ENCODE measurements around the gene CAMK1D.
"Not testable (repeated sequence)": the region's sequence is repeated elsewhere in the genome, so short reads cannot be mapped to it uniquely, and the experiment has no call there.

The CAMK1D gene

DNA sequence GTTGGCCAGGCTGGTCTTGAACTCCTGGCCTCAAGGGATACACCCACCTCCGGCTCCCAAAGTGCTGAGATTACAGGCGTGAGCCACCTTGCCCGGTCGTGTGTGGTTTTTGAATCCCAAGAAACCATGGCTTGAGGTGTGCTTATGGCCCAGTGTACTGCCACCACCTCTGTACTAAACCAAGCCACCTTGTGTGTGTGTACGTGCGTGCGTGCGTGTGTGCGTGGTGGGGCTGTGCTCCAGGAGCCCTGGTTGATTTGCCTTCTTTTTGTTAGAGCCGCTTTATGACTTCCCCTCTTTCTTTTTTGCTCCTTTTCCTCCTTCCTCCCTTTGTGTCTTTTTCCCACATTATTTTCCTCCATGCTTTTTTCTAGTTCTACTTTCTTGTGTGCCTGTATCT is 121.4 kb downstream of the CAMK1D start:
- DNase-seq (ENCODE audit: low read depth) = no peak

DNA sequence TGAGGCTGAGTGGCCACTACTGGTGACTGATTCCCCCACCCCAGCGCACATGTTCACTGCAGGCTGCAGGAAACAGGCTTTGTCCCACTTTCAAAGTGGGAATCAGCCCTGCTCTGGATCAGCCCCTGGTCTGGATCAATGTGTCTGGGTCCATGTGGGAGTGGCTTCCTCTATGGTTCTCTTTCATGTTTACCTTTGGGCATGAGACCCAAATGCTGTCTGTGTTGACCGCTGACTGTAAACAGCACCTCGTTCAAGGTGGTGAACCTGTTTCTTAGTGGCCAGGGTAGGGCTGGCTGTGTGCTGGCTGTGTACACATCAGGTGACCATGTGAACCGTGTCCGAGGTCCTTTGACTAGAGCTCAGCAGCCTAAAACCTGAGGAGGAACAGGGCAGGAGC is 121.8 kb downstream of the CAMK1D start:
- DNase-seq (ENCODE audit: low read depth) = no peak

DNA sequence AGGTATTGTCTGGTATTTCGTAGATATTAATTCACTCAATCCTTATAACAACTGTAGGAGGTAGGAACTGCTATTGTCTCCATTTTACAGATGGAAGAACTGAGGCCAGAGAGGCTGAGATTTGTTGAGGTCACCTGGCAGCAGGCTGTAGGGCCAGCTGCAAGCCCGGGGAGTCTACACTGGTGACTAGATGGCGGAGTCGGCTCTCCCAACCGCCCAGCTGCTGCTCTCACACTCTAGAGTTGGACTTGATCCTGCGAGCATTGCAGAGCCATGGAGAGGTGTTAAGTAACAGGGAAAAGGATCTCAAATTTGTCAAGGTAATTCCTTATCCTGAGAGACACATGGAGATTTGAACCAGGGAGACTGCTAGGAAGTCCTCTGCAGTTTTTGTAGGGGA is 124.1 kb downstream of the CAMK1D start:
- no peak for DNase-seq (ENCODE audit: low read depth)

DNA sequence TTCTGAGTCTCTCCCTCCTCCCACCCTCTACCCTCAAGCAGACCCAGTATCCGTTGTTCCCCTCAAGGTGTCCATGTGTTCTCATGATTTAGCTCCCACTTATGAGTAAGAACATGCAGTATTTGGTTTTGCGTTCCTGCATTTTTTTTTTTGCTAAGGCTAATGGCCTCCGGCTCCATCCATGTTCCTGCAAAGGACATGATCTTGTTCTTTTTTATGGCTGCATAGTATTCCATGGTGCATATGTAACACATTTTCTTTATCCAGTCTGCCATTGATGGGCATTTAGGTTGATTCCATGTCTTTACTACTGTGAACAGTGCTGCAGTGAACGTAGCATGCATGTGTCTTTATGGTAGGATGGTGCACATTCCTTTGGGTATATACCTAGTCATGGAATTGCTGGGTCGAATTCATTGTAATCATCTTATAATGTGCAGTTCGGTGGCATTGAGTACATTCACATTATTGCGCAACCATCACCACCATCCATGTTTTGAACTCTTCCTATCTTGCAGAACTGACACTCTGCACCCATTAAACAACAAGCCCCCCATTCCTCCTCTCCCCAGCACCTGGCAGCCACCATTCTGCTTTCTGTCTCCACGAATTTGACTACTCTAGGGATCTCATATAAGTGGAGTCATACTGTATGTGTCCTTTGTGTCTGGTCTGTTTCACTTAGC is 125.5 kb downstream of the CAMK1D start:
- DNase-seq (ENCODE audit: low read depth) = no peak

DNA sequence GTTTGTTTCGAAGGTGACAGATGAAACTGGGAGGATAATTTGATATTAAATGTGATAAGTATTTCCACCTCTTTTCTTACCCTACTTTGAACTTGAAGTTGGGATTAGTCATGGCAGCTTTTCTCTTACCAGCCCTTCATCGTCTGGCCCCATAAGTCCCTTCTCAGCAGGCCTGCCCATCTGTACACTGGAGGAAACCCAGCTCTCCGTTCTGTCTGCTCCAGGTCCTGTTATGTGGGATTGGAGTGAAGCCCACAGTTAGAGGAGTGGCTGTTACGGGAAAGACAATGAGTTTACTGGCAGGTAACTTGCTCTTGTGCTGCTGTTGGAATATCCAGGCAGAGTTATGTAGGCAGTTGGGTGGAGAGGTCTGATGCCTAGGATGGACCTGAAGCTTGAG is 127.3 kb downstream of the CAMK1D start:
- no peak for DNase-seq (ENCODE audit: low read depth)

DNA sequence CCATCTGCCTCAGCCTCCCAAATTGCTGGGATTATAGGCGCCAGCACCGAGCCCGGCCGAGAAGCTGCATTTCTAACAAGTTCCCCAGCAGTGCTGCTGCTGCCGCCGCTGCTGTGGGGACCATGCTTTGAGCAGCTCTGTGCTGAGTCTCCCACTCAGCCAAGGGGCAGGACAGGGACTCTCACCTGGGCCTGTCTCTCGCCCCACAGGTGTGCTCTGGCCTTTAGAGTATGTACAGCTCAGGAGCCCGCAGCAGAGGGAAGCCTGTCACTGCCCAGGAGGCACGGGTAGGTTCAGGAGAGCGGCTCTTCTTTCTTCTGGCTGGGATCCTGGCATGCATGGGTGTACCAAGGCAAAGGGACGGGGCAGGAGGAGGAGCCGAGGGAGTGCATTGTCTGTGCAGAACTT is 130.1 kb downstream of the CAMK1D start:
- no peak for DNase-seq (ENCODE audit: low read depth)

DNA sequence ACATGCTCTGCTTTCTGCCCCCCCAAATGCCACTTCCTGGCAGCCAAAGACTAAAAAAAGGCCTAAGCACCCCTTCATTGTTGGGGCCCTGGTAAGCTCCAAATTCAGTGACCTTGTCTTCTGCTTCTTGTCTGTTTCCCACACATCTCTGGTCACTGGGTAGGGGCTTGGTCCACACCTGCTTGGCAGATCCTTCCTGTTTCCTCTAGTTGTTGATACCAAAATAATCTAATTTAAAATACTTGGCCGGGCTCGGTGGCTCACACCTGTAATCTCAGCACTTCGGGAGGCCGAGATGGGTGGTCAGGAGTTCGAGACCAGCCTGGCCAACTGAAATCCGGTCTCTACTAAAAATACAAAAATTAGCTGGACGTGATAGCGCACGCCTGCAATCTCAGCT is 130.6 kb downstream of the CAMK1D start:
- DNase-seq (ENCODE audit: low read depth) = no peak

DNA sequence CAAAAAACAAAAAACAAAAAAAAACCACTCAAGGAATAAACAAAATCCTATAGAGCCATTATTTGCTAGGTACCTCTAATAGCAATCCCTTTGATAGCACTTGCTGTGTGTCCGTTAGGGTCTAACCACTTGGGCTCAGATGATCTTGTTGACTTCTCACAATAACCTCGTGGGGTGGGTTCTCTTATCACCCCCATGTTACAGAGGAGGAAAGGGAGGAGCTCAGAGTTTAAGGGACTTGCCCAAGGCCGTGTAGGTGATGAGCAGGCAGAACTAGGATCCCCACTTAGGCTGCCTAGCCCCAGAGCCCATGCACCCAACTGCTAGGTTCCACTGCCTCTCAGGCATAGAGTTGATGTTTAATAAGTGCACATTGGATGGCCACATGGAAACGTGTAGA is 131.1 kb downstream of the CAMK1D start:
- DNase-seq (ENCODE audit: low read depth) = no peak

DNA sequence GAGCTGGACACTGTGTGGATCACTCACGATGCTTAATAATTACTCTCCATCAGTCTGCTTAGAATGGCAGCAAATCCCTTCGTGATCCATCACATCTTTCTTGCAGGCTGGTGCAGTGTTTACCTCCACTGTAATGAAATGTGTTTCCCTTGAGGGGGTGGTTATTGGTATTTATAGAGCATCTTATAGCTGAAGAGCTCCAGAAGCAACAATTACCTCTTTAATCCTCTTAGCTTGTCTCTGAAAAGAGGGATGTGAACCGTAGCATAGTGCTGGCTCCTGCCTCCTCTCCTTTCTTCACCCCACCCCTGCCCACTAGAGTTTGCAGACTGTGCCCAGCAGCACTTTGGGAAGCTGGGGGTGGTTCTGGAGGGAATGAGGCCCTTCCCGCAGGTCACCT is 132.6 kb downstream of the CAMK1D start:
- DNase-seq (ENCODE audit: low read depth) = no peak

DNA sequence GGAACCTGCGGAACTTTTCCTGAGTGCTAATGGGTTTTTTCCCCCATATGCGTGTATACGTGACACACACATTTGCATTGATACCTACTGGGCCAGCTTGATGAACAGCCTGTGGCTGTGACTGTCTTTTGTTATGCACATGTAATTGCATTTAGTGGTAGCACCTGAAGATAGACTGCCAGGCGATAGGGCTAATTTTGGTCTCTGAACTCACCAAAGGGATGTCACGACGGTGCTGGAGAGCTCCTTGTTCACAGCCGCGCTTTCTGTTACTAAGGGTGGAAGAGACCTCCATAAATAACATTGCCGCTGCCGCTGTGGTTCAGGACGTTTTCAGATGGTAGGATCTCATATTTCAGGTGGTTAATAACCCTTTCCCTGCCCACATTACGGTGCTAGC is 133.2 kb downstream of the CAMK1D start:
- DNase-seq (ENCODE audit: low read depth) = no peak

DNA sequence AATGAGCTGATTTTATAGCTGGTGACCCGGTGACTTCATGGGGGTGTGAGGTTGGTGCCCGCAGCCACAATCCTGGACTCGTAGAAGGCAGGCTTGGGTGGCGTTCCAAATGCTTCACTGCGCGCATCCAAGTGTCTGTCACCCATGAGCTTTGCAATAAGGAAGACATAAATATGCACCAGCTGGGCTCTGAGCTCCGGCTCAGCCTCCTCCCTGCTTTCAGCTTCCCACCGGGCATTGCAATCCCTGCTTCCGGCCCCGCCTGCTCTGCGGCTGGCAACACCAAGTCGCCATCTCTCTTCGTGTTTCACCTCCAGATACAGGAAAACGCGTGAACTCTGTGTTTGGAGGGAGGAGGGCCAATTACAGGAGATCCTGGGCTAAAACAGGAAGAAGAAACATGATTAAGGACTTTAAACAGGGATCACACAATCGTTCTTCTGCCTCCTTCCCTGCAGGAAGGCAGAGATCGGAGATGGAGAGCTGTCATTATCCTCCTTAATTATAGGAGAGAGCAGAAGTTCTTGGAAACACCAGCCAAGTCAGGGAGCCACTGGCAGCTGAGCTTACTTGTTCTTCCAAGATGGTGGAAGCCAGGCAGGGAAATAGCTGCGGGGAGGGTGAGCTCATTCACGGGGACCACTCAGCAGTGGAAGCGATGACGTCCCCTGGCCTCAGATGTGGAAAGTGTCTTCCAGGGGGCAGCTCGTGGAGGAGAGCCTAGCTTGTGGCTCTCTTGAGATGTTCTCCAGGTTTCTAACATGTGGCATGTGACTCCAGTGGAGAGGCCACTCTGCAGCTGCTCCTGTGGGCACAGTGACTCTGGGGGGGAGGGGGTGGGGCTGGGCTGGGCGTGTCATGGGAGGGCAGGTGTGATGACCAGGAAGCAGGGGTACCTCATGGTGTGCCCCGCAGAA is 134.9 kb downstream of the CAMK1D start:
- no peak for DNase-seq (ENCODE audit: low read depth)

DNA sequence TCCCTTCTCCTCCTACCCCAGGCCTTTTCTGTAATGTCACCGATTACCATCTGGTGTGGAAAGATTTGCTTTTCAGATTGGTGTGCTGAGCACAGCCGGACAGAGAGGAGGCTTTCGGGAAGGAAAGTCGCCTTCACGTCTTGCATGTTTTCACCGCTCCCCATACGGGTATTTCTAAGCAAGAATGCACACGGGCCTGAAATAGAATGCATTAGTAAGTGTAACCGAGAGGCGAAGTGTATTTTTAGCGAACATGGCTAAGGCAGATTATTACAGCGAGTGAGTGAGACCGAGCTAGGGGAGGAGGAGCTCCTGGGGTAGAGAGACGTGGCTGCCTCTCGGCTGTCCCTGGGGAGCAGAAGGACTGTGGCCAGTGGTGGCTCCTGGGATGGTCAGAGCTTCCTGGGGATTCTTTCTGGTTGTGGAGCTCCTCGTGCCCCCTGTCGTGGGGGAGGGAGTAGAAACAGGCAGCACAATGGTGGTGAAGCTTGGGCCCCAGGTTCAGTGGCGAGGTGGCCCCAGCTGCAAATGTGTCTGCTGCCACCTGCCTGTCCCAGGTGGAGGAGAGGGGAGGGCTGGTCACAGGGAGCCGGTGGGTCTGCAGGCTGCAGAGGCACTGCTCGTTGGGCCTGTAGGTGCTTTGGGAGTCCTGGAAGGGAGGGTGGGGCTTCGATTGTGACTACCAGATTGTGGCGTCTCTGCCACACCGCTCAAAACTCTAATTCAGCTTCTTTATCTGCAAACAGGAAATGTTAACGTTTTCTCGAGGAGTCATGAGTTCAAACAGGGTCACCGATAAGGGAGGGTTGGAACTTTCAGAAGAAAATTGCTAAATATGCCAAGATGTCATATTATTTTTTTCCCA is 135.8 kb downstream of the CAMK1D start:
- DNase-seq (ENCODE audit: low read depth) = no peak

DNA sequence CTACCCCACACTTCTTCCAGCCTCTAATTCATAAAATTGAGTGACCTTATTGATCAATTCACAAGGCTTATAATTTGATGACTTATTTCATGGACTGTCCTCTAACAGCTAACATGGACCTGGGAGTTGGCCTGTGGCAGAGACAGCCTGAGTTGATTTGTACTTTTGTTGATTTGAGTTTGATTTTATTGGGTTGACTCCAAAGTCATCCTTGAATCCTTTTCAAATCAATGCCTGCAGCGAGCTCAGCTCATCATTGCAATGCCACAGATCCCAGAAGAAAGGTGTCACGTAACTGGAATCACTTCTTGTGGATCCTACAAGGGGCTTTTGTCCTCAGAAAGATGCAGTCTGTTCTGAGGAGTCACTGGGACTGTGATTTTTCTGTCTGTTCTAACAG is 138.0 kb downstream of the CAMK1D start:
- DNase-seq (ENCODE audit: low read depth) = no peak

DNA sequence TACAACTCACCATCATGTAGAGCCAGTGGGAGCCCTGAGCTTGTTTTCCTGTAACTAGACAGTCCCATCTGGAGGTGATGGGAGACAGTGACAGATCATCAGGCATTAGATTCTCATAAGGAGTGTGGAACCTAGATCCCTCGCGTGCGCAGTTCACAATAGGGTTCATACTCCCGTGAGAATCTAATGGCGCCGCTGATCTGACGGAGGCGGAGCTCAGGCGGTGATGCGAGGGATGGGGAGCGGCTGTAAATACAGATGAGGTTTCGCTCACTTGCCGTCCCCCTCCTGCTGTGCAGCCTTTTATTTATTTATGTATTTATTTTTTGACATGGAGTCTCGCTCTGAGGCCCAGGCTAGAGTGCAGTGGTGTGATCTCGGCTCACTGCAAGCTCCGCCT is 139.3 kb downstream of the CAMK1D start:
- no peak for DNase-seq (ENCODE audit: low read depth)

DNA sequence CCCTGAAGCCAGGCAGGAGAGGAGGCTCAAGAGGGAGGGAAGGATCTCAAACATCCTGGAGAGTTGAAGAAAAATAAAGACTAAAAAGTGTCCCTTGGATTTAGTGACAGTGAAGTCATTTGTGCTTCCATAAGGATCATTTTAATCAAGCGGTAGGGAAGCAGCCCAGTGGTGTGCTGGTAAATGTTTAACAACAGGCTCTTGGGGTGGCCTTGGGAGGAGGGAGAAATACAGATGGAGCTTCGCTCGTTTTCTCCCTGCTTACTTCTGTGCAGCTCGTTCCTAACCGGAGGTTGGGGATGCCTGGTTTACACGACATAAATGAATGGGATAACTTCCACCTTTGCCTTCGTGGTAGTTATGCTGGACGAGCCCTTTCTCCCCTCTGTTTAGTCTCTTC is 140.0 kb downstream of the CAMK1D start:
- no peak for DNase-seq (ENCODE audit: low read depth)

DNA sequence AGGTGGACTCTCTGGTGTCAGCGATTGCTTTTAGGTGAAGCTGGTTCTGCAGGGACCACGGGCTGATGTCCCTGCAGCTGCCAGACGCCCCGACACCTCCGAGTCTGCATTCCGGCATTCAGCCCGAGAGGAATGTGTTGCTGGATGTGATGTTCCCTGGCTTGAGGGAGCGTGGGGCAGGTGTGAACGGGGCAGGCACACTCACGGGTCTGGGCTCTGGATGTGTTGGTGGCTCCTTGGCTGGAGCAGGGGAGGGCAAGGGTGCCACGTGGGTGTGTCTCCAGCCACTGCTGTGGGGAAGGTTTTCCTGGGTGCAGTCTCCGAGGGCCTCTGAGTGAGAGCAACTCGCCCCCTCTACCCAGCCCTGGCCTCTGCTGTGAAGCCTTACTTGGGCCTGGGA is 140.5 kb downstream of the CAMK1D start:
- DNase-seq (ENCODE audit: low read depth) = no peak

DNA sequence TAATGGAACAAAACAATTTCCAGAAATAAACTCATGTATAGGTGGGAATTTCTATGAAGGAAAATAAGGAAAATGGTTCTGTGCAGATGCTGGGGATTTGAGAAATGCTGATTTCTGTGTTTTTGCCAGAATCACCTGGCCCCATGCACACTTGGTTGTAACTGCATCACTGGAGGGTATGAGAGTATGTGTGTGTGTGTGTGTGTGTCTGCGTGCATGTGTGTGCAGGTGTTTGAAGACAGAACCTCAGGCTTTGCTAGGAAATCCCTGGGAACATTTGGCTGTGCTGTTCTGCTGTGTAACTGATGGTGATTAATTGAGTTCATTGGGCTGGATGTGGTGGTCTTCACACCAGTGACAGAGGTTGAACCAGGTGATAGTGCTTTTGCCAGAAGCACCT is 141.6 kb downstream of the CAMK1D start:
- no peak for DNase-seq (ENCODE audit: low read depth)

DNA sequence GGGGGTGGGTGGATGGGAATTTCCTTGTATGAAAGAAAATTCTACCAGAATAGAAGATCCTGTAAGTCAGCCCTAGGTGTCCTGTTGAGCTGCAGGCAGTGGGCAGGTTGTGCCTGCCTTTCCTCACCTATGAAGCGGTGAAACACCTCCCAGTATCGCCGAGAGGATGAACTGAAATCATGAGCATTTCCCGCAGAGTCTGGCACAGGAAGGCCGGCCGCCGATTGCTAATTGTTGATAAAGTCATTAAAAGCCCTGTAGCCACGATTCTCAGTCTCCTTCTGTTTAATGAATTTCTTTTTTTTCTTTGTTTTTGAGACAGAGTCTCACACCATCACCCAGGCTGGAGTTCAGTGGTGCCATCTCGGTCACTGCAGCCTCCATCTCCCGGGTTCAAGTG is 142.1 kb downstream of the CAMK1D start:
- no peak for DNase-seq (ENCODE audit: low read depth)

DNA sequence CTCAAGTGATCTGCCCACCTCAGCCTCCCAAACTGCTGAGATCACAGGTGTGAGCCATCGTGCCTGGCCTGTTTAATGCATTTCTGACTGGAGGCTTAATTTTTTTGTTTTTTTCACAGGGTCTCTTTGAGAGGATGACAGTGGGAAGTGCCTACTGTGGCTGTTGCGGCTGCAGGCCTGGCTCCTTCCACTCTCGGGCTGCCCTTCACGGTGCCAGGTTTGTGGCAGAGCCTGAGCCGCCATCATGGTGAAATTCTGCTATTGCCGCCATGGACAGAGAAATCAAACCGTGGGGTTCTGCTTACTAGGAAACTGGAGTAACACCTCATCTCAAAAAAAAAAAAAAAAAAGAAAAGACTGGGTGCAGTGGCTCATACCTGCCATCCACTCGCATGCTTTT is 142.7 kb downstream of the CAMK1D start:
- no peak for DNase-seq (ENCODE audit: low read depth)

DNA sequence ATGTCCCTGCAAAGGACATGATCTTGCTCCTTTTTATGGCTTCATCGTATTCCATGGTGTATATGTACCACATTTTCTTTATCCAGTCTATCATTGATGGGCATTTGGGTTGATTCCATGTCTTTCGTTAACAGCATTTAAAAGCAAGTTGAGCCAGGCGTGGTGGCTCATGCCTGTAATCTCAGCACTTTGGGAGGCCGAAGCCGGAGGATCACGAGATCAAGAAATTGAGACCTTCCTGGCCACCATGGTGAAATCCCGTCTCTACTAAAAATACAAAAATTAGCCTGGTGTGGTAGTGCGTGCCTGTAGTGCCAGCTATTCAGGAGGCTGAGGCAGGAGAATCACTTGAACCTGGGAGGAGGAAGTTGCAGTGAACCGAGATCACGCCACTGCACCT is 147.7 kb downstream of the CAMK1D start:
- DNase-seq (ENCODE audit: low read depth) = not testable (repeated sequence)

DNA sequence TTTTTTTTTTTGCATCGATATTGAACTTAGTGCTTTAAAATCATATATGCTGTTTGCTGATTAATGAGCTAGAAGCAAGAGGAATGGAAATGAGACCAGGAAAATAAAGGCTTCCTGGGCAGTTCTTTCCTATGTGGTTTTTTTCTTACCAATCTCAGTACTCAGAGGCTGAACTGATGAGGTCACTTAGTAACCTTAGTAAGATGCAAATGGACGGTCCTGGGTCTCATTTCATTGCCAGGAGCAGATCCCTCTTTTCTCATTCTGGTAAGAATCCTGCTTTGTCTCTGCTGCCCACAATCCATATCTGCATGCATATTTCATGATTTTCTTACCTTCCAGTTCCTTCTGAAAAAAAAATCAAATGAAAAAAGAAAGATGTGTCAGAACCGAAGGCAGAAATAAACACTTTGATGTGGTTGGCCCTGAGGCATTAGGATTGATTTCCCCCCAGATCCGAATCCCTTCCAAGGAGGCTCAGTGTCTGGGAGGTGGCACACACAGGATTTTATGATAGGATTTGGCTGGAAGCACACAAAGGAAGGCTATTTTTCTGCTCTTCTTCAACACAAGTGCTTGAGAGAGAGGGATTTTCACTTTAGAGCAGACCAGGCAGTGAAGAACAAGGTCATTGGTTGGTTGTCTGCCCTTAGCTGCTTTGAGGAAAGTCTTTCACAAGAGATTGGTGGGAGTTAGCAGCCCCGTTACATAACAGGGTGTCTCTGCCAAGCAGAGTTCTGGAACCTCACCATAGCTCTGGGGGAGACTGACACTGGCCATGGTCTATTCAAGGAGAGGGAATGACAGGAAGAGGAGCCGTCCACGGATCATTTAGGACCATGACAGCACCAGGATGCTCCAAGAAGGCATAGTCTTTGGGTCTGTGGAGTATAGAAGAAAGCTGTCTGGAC is 150.0 kb downstream of the CAMK1D start:
- DNase-seq (ENCODE audit: low read depth) = no peak
